GM18508 (cell line): ENCODE results near the gene SGCB.
A peak's percentile ranks its signal among the peaks of the same experiment; 100 is the strongest.
"Not testable (repeated sequence)": the region's sequence is repeated elsewhere in the genome, so short reads cannot be mapped to it uniquely, and the experiment has no call there.

Experiments
- ATAC-seq: cut with Tn5 transposase; IDR thresholded peaks from one replicate; pipeline ENCODE4 v1.9.1; 2021; ENCODE audit warnings: moderate number of reproducible peaks; ENCODE audit not compliant: insufficient read depth, unreplicated experiment

SGCB gene

DNA sequence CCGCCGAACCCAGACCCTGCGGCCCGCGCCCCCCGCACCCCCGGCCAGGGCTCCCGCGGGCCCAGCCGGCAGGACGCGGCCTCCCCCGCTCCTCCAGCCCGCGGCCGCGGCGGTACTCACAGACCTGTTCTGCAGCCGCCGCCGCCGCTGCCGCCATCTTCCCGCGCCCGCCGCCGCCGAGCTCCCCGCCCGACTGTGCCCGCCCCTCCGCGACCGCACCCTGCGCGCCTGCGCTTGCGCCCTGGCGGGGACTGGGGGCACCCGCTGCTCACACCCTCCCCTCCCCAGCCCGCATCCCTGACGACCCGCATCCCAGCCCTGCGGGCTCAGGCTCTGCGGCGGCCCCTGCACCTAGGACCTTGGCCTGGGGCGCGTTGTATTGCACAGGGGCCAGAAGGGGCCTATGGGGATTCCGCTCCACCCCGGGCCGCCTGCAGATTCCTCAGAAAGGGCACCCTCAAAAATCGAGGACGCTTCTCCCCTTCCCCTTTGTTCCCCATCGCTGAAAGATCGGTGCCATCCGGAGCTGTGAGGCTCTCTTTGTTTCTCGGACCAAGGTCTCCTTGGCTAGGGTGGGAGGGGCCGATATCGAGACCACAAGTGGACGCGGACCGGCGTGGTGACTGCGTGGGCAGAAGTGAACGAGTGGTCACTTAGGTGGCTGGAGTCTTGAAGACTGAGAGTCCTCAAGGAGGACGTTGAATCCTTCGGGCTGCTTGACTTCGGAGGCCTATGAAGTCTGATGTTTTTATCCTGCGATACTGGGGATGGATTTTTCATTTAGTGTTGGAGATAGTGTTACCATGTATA lies at the start of gene SGCB:
SGCB (minus strand) TSS at position 197 of the 810 bp plus-strand sequence; CDS start at position 157, 40 bp downstream.
- ATAC-seq: peak; percentile 41

DNA sequence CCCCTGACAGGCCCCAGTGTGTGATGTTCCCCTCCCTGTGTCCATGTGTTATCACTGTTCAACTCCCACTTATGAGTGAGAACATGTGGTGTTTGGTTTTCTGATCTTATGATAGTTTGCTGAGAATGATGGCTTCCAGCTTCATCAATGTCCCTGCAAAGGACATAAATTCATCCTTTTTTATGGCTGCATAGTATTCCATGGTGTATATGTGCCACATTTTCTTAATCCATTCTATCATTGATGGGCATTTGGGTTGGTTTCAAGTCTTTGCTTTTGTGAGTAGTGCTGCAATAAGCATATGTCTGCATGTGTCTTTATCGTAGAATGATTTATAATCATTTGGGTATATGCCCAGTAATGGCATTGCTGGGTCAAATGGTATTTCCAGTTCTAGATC lies 48.3 kb upstream of the SGCB start:
- not testable (repeated sequence) for ATAC-seq

DNA sequence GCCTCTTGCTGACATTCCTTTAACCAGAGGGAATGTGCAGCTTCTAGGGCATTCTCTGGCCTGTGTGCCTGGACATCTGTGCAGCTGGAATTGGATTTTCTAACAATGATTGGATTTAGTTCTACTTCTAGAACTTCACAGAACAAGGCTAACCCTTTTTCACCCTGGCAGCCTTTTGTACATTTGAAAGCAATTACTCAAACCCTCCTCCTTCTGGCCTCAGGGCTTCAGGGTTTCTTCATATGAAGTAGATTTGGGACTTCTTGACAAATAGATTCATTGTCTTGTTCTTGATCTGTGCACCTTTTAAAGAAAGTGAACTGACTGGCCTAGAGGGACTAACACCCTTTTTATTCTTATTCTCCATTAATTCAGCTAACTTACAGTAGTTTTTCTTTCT lies 43.1 kb upstream of the SGCB start:
- no peak for ATAC-seq

DNA sequence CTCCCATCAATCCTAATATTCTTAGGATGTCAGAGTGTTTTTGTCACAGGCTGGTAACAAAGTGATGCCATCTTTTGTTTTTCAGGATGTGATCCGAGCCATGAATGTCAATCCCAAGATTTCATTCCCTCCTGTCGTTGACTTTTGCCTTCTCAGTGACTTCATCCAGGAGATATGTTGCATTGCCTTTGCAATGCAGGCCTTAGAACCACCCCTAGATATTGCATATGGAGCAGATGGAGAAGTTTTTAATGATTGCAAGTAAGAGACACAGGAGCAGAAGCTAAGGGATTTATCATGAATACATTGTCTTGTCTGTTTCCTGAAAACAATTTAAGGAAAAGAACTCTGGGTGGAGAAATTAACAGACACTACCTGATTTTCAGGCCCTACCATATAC lies 41.6 kb upstream of the SGCB start:
- no peak for ATAC-seq

- no peak for ATAC-seq
Observed at GRCh38 chr4:52076731-52077130, 38.6 kb upstream of the SGCB start.

DNA sequence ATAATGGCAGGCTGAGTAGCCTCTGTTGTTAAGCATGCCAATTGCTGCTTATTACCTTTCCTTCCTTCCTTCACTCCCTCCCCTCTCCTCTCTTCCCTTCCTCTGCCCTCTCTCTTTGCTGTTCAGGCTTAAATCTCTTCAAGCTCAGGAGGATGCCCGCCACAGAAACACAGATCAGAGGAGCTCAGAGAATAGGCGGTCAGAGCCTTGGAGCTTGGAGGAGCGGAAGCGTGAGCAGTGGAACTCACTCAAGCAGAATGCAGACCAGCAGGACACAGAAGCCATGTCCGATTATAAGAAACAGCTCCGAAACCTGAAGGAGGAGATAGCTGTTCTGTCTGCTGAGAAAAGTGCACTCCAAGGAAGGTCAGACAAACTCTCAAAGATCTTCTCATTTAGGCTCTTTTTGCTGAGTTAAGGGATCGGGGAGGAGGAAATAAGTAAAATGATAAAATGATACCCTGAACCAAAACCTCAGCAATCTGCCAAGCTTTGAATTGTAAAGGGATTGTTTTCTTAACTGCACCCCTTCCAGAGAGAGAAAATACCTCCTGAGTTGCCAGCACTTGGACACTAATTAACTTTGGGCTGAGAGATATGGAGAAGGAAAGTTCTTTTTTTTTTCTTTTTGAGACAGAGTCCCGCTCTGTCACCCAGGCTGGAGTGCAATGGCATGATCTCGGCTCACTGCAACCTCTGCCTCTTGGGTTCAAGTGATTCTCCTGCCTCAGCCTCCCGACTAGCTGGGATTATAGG lies 33.9 kb upstream of the SGCB start:
- no peak for ATAC-seq

DNA sequence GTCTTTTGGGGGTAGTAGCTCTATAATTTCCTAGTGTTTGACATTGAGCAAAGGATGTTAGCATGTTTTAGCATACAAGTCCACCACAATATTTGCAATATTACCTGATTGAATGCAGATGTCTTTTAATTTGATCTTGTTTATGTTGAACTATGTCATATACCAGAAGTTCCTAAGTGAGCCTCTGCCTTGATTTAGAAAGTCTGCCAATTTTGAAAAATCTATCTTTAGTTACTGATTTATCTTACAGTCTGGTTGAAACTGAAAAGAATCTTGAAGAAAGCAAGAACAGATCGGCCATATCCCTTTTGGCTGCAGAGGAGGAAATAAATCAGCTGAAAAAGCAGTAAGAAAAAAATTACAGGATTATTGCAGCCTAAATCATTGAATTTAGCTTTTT lies 31.5 kb upstream of the SGCB start:
- no peak for ATAC-seq

- no peak for ATAC-seq
Observed at GRCh38 chr4:52059372-52059771, 21.3 kb upstream of the SGCB start.

DNA sequence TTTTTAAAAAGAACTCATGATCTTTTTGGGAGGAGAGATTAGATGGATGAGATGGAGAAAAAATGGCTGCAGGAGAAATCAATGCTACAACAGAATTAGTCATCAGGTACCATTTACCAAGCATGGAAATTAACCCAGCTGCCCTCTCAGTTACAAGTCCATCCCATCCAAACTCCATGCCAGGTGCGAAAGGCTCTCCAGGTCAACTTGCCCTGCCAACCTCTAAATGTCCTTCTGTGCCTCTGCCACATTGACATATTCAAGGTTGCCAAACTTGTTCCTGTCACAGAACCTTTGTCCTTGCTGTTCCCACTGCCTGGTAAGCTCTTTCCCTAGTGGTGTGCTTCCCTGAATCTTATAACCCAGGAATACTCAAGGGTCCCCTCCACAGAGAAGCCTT lies 20.2 kb upstream of the SGCB start:
- ATAC-seq: no peak

DNA sequence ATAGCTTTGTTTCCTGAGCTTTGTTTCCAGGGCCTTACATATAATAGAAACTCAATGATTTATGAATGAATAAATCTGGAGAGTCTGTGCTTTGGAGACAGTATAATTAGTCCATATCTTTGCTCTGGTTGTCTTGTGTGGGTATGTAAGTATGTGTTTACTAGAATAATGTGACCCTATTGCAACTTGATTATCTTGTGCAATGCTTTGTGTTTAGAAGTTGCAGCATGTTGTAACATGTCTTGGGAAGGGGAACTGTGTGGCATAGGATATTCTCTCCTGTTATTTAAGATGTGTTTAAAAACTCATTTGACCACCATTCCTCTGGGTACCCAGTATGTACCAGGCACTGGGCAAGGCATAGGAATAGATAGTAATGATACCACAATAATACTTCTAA lies 19.1 kb upstream of the SGCB start:
- ATAC-seq: no peak

DNA sequence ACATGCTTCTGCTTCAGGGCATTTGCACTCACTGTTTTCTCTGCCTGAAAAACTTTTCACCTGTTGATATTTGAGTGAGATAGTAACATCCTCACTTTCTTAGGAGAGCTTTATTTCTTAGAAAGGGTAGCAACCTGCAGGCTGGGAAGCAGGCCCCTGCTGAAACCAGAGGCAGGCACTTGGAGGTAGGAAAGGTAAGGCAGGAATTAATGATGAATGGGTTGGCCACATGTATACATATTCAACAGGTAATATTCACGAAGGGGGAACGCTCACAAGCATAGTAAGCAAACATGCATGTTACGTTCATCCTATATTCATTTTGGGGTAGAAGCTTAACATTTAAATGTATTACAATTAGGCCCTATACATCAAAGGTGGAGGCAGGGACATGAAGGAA lies 16.2 kb upstream of the SGCB start:
- no peak for ATAC-seq

DNA sequence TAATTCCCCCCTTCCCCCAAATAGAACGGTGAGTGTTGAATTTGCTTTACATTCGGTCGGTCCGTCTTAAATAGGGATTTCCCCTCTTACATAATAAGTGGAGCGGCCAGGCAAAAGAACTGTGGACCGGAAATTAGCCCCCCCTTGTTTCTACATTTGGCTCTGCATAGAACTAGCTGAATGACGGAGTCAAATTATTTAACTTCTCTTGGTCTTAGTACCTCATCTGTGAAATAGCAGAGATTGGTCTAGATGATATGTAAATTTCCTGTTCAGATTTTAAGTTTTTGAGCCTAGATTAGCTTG lies 14.3 kb upstream of the SGCB start:
- ATAC-seq: peak; percentile 66

DNA sequence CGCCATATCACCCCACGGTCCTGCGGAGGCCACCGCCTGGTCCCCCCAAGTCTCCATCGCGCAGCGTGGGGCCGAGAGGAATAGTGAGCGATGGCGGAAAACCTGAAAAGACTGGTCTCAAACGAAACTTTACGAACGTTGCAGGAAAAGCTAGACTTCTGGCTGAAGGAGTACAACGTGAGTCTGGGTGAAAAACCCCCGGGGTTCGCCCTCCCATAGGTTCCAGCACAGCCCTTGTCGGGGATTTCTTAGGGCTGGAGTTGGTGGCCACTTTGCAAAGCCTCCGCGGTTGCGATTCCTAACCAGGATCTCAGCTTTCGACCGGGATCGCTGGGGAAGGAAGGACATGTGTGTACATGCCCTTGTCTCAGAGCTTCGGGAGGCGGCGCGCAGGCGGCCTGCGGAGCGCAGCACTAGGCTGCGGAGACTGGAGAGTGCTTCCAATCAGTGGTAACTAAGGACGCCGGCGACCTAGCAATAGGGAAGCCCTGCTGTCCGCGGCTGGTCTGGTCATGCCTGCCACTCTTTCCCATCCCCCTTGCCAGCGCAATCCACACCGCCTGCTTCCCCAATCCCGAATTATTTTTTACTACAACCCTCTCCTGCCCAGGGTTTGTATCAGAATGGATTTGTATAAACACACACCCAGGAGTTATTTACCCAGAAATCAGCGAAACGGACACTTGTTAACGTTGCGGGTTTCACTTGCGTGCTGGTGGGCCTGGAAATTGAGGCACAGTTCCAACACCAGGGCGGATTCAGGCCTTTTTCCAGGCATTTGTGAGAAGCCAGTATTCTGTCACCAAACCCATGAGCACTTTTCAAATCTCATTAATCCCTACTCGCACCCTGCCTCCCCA lies 13.7 kb upstream of the SGCB start:
- peak; percentile 37 for ATAC-seq

GRCh38 chr4:52051213-52051614 lies 13.1 kb upstream of the SGCB start, which contains the start of gene SPATA18:
SPATA18 (plus strand) TSS chr4:52051304; CDS start chr4:52051705, 401 bp downstream.
- peak; percentile 21 for ATAC-seq

GRCh38 chr4:52049266-52049665 lies 11.2 kb upstream of the SGCB start:
- no peak for ATAC-seq

GRCh38 chr4:52045028-52045427 lies 6.9 kb upstream of the SGCB start:
- no peak for ATAC-seq

DNA sequence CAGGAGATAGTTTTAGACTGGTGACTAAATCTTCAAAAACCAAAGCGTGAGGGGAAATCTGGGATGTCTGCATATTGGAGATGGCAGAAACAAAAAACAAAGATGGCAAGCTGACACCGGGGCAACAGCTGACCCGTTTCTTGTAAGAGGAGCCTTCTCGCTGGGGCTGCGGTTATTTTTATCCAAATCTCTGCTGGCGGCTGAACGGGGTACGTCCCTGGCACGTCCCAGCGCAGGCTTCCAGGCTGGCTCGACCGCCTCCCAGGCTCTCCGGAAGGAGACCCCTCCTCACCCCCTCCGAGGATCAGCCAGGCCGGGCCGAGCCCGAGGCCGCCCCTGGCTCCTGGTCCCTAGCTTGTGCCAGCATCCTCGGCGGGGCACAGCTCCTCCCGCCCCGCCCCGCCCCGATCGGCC lies 403 bp downstream of the SGCB start:
- ATAC-seq: peak; percentile 36

GRCh38 chr4:52036886-52037530 lies 1.1 kb downstream of the SGCB start:
- ATAC-seq: no peak

- no peak for ATAC-seq
Observed at GRCh38 chr4:52035190-52035589, 2.9 kb downstream of the SGCB start.

DNA sequence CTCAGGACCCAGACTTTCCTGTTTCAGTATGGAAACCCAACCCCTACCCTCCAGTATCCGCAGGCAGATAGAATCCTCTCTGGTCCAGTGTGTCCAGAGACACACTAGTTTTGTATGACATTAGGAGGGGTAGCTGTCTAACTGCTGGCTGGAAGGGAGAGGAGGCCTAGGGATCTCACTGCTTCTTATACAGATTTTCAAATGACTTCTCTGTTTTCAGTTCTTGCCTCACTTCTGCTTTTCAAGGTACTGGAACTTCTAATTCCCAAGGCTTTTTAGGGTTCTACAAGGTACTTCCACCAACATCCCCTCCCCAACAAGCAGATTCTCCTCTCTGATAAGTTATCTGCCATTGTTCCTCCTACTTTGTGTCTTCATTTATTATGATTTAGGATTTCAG lies 6.1 kb downstream of the SGCB start:
- ATAC-seq: no peak
